ENCODE results near the gene XPNPEP3.
"Not testable (repeated sequence)": the region's sequence is repeated elsewhere in the genome, so short reads cannot be mapped to it uniquely, and the experiment has no call there.

XPNPEP3 gene

GRCh38 chr22:40856513-40857308, at the start of gene XPNPEP3, which contains the start of gene ST13:
XPNPEP3 (plus strand) TSS chr22:40857148; CDS start chr22:40857182, 34 bp downstream.
ST13 (minus strand) TSS chr22:40856639; CDS start chr22:40856540, 99 bp downstream.
- peaks cover 62% of the 10 kb centered on the region for H3K4me1 ChIP-seq (ENCODE audit: control insufficient read depth, insufficient read depth, low read length)
- DNase-seq (ENCODE audit: low read depth) = peak; percentile 97
- peaks cover 4% of the 10 kb centered on the region for H3K36me3 ChIP-seq (ENCODE audit: control insufficient read depth, insufficient read depth, low read length, severe bottlenecking)
- H3K9ac ChIP-seq (ENCODE audit: low read length) = peak within 1 kb of the TSS; percentile 100
- H3K27me3 ChIP-seq (replicated peaks; ENCODE audit: control insufficient read depth, insufficient read depth, low read length) = no peaks in the 10 kb centered on the region
- H3K9me3 ChIP-seq (ENCODE audit: control insufficient read depth, low read length) = no peaks in the 10 kb centered on the region
- H3K4me3 ChIP-seq (ENCODE audit: low read length) = peak within 1 kb of the TSS; percentile 99

- H3K4me3 ChIP-seq (ENCODE audit: low read length) = no peak overlapping the region
- no peak overlapping the region for H3K9ac ChIP-seq (ENCODE audit: low read length)
- H3K9me3 ChIP-seq (ENCODE audit: control insufficient read depth, low read length) = no peaks in the 10 kb centered on the region
- DNase-seq (ENCODE audit: low read depth) = no peak
- H3K36me3 ChIP-seq (ENCODE audit: control insufficient read depth, insufficient read depth, low read length, severe bottlenecking) = no peaks in the 10 kb centered on the region
- H3K4me1 ChIP-seq (ENCODE audit: control insufficient read depth, insufficient read depth, low read length) = peaks cover 17% of the 10 kb centered on the region
- H3K27me3 ChIP-seq (replicated peaks; ENCODE audit: control insufficient read depth, insufficient read depth, low read length) = no peaks in the 10 kb centered on the region
Observed at GRCh38 chr22:40808018-40808841, 48.7 kb upstream of the XPNPEP3 start.

GRCh38 chr22:40813912-40814315, 43.0 kb upstream of the XPNPEP3 start:
- peaks cover 7% of the 10 kb centered on the region for H3K36me3 ChIP-seq (ENCODE audit: control insufficient read depth, insufficient read depth, low read length, severe bottlenecking)
- H3K9me3 ChIP-seq (ENCODE audit: control insufficient read depth, low read length) = no peaks in the 10 kb centered on the region
- DNase-seq (ENCODE audit: low read depth) = no peak
- H3K9ac ChIP-seq (ENCODE audit: low read length) = no peak overlapping the region
- H3K4me1 ChIP-seq (ENCODE audit: control insufficient read depth, insufficient read depth, low read length) = peaks cover 14% of the 10 kb centered on the region
- H3K27me3 ChIP-seq (replicated peaks; ENCODE audit: control insufficient read depth, insufficient read depth, low read length) = no peaks in the 10 kb centered on the region
- no peak overlapping the region for H3K4me3 ChIP-seq (ENCODE audit: low read length)

GRCh38 chr22:40817737-40818136, 39.2 kb upstream of the XPNPEP3 start:
- Histone ChIP-seq H3K36me3 (ENCODE audit: control insufficient read depth, insufficient read depth, low read length, severe bottlenecking) (peaks cover 12% of the 10 kb centered on the region), H3K4me1 (ENCODE audit: control insufficient read depth, insufficient read depth, low read length) (peaks cover 22% of the 10 kb centered on the region), H3K4me3 (ENCODE audit: low read length) (peak overlapping the region; percentile 99), H3K9me3 (ENCODE audit: control insufficient read depth, low read length) (no peaks in the 10 kb centered on the region), H3K9ac (ENCODE audit: low read length) (peak overlapping the region; percentile 99), H3K27me3 (replicated peaks; ENCODE audit: control insufficient read depth, insufficient read depth, low read length) (no peaks in the 10 kb centered on the region)
- no peak for DNase-seq (ENCODE audit: low read depth)

GRCh38 chr22:40818192-40818746, 38.7 kb upstream of the XPNPEP3 start:
- peaks cover 22% of the 10 kb centered on the region for H3K4me1 ChIP-seq (ENCODE audit: control insufficient read depth, insufficient read depth, low read length)
- H3K27me3 ChIP-seq (replicated peaks; ENCODE audit: control insufficient read depth, insufficient read depth, low read length) = no peaks in the 10 kb centered on the region
- H3K9ac ChIP-seq (ENCODE audit: low read length) = peak overlapping the region; percentile 99
- peak overlapping the region; percentile 99 for H3K4me3 ChIP-seq (ENCODE audit: low read length)
- DNase-seq (ENCODE audit: low read depth) = no peak
- H3K36me3 ChIP-seq (ENCODE audit: control insufficient read depth, insufficient read depth, low read length, severe bottlenecking) = peaks cover 17% of the 10 kb centered on the region
- no peaks in the 10 kb centered on the region for H3K9me3 ChIP-seq (ENCODE audit: control insufficient read depth, low read length)

GRCh38 chr22:40818747-40819598, 38.0 kb upstream of the XPNPEP3 start, which contains the start of gene SLC25A17:
SLC25A17 (minus strand) TSS chr22:40819346; CDS start chr22:40819248, 98 bp downstream.
- H3K4me3 ChIP-seq (ENCODE audit: low read length) = peak within 1 kb of the TSS; percentile 99
- peak; percentile 95 for DNase-seq (ENCODE audit: low read depth)
- peaks cover 24% of the 10 kb centered on the region for H3K36me3 ChIP-seq (ENCODE audit: control insufficient read depth, insufficient read depth, low read length, severe bottlenecking)
- H3K9me3 ChIP-seq (ENCODE audit: control insufficient read depth, low read length) = no peaks in the 10 kb centered on the region
- no peaks in the 10 kb centered on the region for H3K27me3 ChIP-seq (replicated peaks; ENCODE audit: control insufficient read depth, insufficient read depth, low read length)
- H3K9ac ChIP-seq (ENCODE audit: low read length) = peak within 1 kb of the TSS; percentile 99
- peaks cover 22% of the 10 kb centered on the region for H3K4me1 ChIP-seq (ENCODE audit: control insufficient read depth, insufficient read depth, low read length)

- DNase-seq (ENCODE audit: low read depth) = peak; percentile 70
- no peaks in the 10 kb centered on the region for H3K27me3 ChIP-seq (replicated peaks; ENCODE audit: control insufficient read depth, insufficient read depth, low read length)
- no peaks in the 10 kb centered on the region for H3K9me3 ChIP-seq (ENCODE audit: control insufficient read depth, low read length)
- peaks cover 22% of the 10 kb centered on the region for H3K4me1 ChIP-seq (ENCODE audit: control insufficient read depth, insufficient read depth, low read length)
- H3K36me3 ChIP-seq (ENCODE audit: control insufficient read depth, insufficient read depth, low read length, severe bottlenecking) = peaks cover 31% of the 10 kb centered on the region
- peak overlapping the region; percentile 71 for H3K9ac ChIP-seq (ENCODE audit: low read length)
- H3K4me3 ChIP-seq (ENCODE audit: low read length) = peak overlapping the region; percentile 99
Observed at GRCh38 chr22:40819599-40820140, 37.3 kb upstream of the XPNPEP3 start.

- Histone ChIP-seq H3K4me1 (ENCODE audit: control insufficient read depth, insufficient read depth, low read length) (peaks cover 19% of the 10 kb centered on the region), H3K4me3 (ENCODE audit: low read length) (no peak overlapping the region), H3K36me3 (ENCODE audit: control insufficient read depth, insufficient read depth, low read length, severe bottlenecking) (peaks cover 54% of the 10 kb centered on the region), H3K27me3 (replicated peaks; ENCODE audit: control insufficient read depth, insufficient read depth, low read length) (no peaks in the 10 kb centered on the region), H3K9ac (ENCODE audit: low read length) (no peak overlapping the region), H3K9me3 (ENCODE audit: control insufficient read depth, low read length) (no peaks in the 10 kb centered on the region)
- no peak for DNase-seq (ENCODE audit: low read depth)
Observed at GRCh38 chr22:40823426-40823825, 33.5 kb upstream of the XPNPEP3 start.

- H3K4me1 ChIP-seq (ENCODE audit: control insufficient read depth, insufficient read depth, low read length); H3K27me3 ChIP-seq (replicated peaks; ENCODE audit: control insufficient read depth, insufficient read depth, low read length); H3K9me3 ChIP-seq (ENCODE audit: control insufficient read depth, low read length); DNase-seq (ENCODE audit: low read depth); H3K4me3 ChIP-seq (ENCODE audit: low read length); H3K9ac ChIP-seq (ENCODE audit: low read length): not testable (repeated sequence)
- H3K36me3 ChIP-seq (ENCODE audit: control insufficient read depth, insufficient read depth, low read length, severe bottlenecking) = peaks cover 83% of the 10 kb centered on the region
Observed at GRCh38 chr22:40826292-40826691, 30.7 kb upstream of the XPNPEP3 start.

GRCh38 chr22:40826984-40827741, 29.8 kb upstream of the XPNPEP3 start:
- Histone ChIP-seq H3K4me1 (ENCODE audit: control insufficient read depth, insufficient read depth, low read length) (peaks cover 9% of the 10 kb centered on the region), H3K27me3 (replicated peaks; ENCODE audit: control insufficient read depth, insufficient read depth, low read length) (no peaks in the 10 kb centered on the region), H3K9me3 (ENCODE audit: control insufficient read depth, low read length) (no peaks in the 10 kb centered on the region), H3K36me3 (ENCODE audit: control insufficient read depth, insufficient read depth, low read length, severe bottlenecking) (peaks cover 92% of the 10 kb centered on the region), H3K9ac (ENCODE audit: low read length) (no peak overlapping the region), H3K4me3 (ENCODE audit: low read length) (no peak overlapping the region)
- DNase-seq (ENCODE audit: low read depth) = no peak
